Skeletal muscle tissue (tissue), 4 donors: ENCODE measurements around the gene EPHA2. TPM values are rescaled to one million over a fixed set of nuclear protein-coding genes. Genes with fewer than 3 reads are reported as not detected.

ENCODE experiments used
- H3K27ac ChIP-seq: one replicate; pipeline ENCODE4 v1.7.0; 2013; ENCODE audit warnings: mild to moderate bottlenecking, low read depth, low read length, inconsistent platforms
- H3K27me3 ChIP-seq, 3 donors: one replicate each; pipeline ENCODE4 v1.7.0; 2013; ENCODE audit warnings: low read length in 3 of 3; ENCODE audit not compliant: control insufficient read depth in 3 of 3, insufficient read depth in 3 of 3
- H3K36me3 ChIP-seq, 3 donors: one replicate each; pipeline ENCODE4 v1.7.0; 2013; ENCODE audit warnings: low read length in 3 of 3; ENCODE audit not compliant: control insufficient read depth in 3 of 3, insufficient read depth in 3 of 3
- H3K4me1 ChIP-seq, 3 donors: one replicate each; pipeline ENCODE4 v1.7.0; 2013; ENCODE audit warnings: low read length in 3 of 3, mild to moderate bottlenecking in 3 of 3; ENCODE audit not compliant: control insufficient read depth in 3 of 3, insufficient read depth in 3 of 3
- H3K4me3 ChIP-seq, 3 donors: one replicate each; pipeline ENCODE4 v1.7.0; 2013; ENCODE audit warnings: low read length in 3 of 3
- H3K9ac ChIP-seq, 3 donors: one replicate each; pipeline ENCODE4 v1.7.0; 2013; ENCODE audit warnings: low read length in 3 of 3, mild to moderate bottlenecking in 3 of 3, moderate library complexity in 2 of 3, low read depth in 1 of 3
- H3K9me3 ChIP-seq, 3 donors: one replicate each; pipeline ENCODE4 v1.7.0; 2013; ENCODE audit warnings: low read length in 3 of 3; ENCODE audit not compliant: control insufficient read depth in 3 of 3
- total RNA-seq: library from RNA; depleted of rRNA; stranded (reverse); fragments of >200 nt; gene quantifications from one replicate; pipeline ENCODE4 v1.2.3, GENCODE V29; 2014
- donor health status: Osteomylitis.

The EPHA2 gene
- total RNA-seq, 1 donor from 2014 or later, result 5.2 TPM

DNA sequence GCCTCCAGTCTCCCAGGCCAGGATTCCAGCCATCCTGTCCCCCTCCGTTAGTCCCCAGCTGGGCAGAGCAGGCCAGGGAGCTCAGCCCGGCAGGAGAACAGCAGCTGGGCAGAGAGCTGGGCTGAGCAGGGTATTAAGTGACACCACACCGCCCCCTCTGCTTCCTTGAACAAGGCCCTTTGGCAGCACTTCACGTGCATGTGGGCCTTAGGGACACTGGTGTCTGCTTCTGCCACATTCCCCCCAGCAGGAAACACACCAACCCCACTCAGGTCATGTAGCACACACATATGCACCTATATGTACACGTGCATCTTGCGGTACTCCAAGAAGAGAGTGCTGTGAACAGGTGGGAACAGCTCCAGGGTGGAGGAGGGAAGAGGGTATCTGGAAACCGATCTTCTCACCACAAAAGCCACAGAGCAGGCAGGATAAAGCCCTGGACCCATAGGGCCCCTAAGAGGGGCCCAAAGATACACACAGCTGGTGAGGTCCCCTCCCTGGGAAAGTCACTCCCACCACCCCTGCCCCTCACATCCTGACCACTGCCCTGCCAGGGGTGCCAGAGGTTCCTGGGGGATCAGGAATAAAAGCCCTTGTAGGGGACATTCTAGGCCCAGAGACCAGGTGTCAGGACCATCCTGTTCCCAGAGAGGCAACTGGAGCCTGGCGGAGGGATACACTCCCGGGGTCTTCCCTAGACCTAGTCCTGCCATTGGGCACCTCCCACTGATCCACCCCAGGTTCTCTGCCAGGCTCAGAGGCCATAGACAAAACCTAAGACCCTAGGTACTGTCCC, 4.5 kb downstream of the EPHA2 start:
- Histone ChIP-seq H3K9me3 (no peaks in the 10 kb centered on the region), H3K36me3 (peaks cover 0 to 14% (median 11%) of the 10 kb centered on the region in 3 donors), H3K9ac (peak overlapping the region; percentile 32 to 60 (median 51)), H3K4me1 (peaks cover 54 to 65% (median 64%) of the 10 kb centered on the region in 3 donors), H3K27ac (peak overlapping the region; percentile 65), H3K27me3 (peaks cover 1 to 24% (median 18%) of the 10 kb centered on the region in 3 donors), H3K4me3 (peak overlapping the region in 2 of 3 donors; percentile 29 to 30)

DNA sequence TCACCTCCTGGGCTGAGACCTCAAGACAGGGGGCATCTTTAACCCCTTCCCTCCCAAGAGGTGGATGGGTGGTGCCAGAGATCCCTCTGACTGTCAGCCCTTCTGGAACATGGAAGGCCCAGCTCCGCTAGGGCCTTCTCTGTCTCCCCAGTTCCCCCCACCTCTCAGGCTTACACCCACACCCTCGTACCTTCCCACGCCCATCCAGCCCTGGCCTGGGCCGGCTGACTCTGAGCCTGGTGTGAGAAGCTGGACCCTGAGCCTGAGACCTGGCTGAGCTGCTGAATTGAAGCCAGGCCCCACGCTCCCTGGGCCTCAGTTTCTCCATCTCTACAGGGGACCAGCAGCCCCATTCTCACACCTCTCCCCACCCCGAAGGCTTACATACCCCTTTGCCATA, 5.4 kb downstream of the EPHA2 start:
- Histone ChIP-seq H3K4me1 (peaks cover 58 to 67% (median 67%) of the 10 kb centered on the region in 3 donors), H3K27me3 (peaks cover 10 to 32% (median 24%) of the 10 kb centered on the region in 3 donors), H3K4me3 (peak overlapping the region in 1 of 3 donors; percentile 30), H3K9me3 (no peaks in the 10 kb centered on the region), H3K36me3 (peaks cover 0 to 14% (median 11%) of the 10 kb centered on the region in 3 donors), H3K9ac (peak overlapping the region in 1 of 3 donors; percentile 60), H3K27ac (peak overlapping the region; percentile 65)

DNA sequence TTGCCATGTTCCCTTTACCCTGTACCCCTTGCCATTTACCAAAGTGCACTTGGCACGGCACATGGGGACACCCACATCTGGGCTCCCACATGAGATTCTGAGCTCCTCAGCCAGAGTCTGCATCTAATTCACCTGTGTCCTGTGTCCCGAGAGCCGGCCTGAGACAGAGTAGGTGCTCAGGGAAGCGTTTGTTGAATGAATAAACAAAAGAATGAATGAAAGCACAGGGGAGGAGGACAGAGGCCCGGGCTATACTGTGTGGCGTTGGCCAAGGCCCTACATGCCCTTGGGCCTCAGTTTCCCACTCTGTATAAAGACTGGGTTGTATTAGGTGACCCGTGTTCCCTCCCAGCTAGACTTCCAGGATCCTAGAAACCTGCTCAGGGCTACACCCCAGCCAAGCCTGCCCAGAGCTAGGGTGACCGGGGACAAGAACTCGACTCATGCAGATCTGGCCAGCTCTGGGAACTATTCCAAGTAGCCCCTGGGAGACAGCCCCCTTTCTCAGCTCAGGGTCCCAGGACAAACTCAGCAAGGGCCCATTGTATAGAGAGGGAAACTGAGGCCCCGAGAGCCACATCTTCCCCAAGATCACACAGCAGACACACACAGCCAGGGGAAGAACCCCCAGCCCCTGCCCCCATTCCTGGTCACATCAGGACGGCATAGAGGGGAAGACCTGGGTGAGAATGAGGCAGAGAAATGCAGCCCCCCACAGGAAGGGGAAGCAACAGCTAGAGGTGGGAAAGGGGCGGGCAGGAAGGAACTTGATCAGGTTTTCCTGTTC, 6.0 kb downstream of the EPHA2 start:
- no peak overlapping the region for H3K4me3 ChIP-seq
- H3K36me3 ChIP-seq, result peaks cover 0 to 14% (median 11%) of the 10 kb centered on the region in 3 donors
- H3K4me1 ChIP-seq, result peaks cover 58 to 71% (median 68%) of the 10 kb centered on the region in 3 donors
- H3K9me3 ChIP-seq, result no peaks in the 10 kb centered on the region
- H3K27me3 ChIP-seq, result peaks cover 16 to 38% (median 29%) of the 10 kb centered on the region in 3 donors
- H3K27ac ChIP-seq, result no peak overlapping the region
- H3K9ac ChIP-seq, result peak overlapping the region in 1 of 3 donors; percentile 60

DNA sequence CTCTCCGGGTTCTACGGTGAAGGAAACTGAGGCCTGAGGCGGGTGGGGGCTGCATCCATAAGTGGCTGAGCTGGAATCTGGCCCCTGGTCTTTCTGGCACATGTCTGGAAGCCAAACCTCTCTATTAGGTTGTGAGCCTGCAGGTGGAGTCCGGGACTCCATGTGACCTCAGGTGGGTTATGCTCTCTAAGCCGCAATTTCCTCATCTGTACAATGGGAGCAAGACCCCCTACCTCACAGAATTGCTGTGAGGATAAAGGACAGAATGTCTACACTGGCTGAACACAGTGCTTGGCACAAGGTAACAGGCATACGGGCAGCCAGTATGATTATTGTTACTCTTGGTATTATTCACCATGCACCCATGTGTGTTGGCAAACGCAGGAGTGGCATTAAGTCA, 6.7 kb downstream of the EPHA2 start:
- H3K4me1 ChIP-seq, result peaks cover 62 to 73% (median 69%) of the 10 kb centered on the region in 3 donors
- peaks cover 0 to 14% (median 11%) of the 10 kb centered on the region in 3 donors for H3K36me3 ChIP-seq
- no peaks in the 10 kb centered on the region for H3K9me3 ChIP-seq

DNA sequence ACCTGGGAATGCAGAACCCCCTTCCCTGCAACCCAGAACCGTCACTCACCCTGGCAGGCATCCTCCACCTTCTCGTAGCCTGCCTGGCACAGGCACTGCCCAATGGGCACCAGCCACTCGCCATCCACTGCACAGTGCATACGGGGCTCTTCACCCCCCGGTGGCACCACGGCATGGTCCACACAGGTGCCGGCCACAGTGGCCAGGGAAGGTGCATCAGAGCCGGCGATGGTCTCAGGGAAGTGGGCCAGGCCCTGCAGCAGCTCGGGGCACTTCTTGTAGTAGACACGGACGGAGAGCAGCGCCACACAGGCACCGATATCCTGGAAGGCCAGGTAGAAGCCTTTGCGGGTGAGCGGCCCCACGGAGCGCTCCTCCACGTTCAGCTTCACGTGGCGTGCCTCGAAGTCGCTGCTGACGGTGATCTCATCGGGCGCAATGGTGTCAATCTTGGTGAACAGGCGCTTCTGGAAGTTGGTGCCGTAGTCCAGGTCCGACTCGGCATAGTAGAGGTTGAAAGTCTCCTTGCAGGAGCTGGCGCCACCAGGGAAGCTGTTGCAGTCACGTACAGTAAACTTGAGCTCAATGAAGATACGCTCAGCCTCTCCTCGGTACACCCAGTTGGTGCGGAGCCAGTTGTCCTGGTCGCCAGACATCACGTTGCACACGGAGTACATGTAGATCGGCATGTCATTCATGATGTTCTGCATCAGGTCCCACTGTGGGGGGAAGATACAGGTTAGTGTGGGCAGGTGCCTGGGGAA, 7.4 kb downstream of the EPHA2 start:
- Histone ChIP-seq H3K4me3 (no peak overlapping the region), H3K36me3 (peaks cover 0 to 14% (median 12%) of the 10 kb centered on the region in 3 donors), H3K4me1 (peaks cover 62 to 73% (median 67%) of the 10 kb centered on the region in 3 donors), H3K27me3 (peaks cover 16 to 45% (median 32%) of the 10 kb centered on the region in 3 donors), H3K9ac (peak overlapping the region in 1 of 3 donors; percentile 8), H3K9me3 (no peaks in the 10 kb centered on the region), H3K27ac (no peak overlapping the region)

More for the DNA sequence above, 6.7 kb downstream of the EPHA2 start:
- no peak overlapping the region for H3K4me3 ChIP-seq
- no peak overlapping the region for H3K27ac ChIP-seq
- no peak overlapping the region for H3K9ac ChIP-seq
- peaks cover 16 to 43% (median 36%) of the 10 kb centered on the region in 3 donors for H3K27me3 ChIP-seq

DNA sequence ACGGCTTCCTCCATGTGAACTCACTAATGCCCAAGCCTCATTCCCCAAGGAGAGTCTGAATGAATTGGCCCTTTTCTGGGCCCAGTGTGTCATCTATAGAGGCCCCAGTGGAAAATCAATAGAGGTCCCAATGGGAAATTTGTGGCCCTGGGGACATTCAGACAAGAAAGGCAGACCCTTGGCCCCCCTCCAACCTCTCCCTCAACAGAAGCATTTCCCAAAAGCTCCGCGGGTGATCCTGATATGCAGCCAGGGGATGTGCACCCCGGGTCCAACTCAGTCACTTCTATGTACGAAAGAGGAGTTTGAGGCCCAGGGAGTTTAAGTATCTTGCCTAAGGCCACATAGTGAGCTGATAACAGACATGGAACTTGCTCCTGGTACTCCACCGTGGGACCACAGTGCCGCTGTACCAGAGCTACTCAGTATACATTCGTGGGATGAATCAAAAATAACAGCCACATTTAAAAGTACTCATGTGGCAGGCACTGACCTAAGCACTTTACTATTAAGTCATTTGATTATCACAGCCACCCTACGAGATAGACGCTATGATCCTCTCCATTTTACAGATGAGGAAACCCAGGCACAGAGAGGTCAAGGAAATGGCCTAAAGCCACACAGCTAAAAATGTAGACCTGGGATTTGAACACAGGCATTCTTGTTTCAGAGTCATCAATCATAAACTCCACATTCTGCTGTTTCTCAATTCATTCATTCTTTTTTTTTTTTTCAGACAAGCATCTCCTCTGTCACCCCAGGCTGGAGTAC, 8.5 kb downstream of the EPHA2 start:
- peak overlapping the region in 1 of 3 donors; percentile 36 for H3K9ac ChIP-seq
- no peaks in the 10 kb centered on the region for H3K9me3 ChIP-seq
- H3K36me3 ChIP-seq, result peaks cover 0 to 16% (median 14%) of the 10 kb centered on the region in 3 donors
- H3K27ac ChIP-seq, result peak overlapping the region; percentile 75
- peaks cover 63 to 74% (median 66%) of the 10 kb centered on the region in 3 donors for H3K4me1 ChIP-seq
- peaks cover 16 to 45% (median 30%) of the 10 kb centered on the region in 3 donors for H3K27me3 ChIP-seq
- no peak overlapping the region for H3K4me3 ChIP-seq

DNA sequence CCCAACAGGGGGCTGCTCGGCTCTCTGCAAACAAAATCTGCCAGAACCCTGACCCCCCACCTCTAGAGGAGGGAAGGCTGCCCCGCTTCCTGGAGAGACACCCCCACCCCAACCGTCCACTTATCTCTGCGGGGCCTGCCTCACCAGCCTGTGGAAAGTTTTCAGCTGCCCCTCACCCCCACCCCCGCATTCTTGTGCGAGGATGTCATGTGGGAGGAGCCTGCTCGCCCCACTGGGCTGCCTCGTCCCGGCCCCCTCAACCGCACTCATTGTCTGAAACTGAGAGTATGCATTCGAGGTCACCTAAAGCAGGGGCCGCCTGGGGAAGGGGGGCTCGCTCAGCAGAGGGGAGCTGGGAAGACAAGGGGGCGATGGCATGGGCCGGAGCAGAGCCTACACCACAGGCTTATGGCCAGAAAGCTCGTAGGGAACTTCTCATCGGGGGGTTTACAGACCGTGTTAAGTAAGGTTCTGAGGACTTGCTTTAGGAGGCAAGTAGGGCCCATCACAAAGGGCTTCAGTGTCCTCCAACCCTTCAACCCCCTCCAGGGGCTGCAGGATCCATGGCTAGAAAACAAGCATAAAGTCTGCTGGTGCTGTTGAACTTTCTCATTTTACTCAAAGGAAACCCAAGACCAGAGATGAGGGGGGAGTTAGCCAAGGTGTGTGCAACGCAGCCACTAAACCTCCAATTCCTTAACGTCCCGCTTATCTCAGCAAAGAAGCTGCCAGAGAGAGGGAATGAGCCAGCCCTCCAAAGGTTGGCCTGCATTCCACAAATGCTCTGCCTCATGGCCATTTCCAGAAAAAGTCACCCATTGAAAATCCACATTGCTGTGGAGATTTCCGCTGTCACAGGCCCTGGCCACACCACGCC, 9.4 kb downstream of the EPHA2 start:
- Histone ChIP-seq H3K9ac (peak overlapping the region; percentile 42 to 70 (median 68)), H3K4me3 (peak overlapping the region; percentile 19 to 54 (median 31)), H3K4me1 (peaks cover 63 to 76% (median 66%) of the 10 kb centered on the region in 3 donors), H3K27me3 (peaks cover 16 to 45% (median 23%) of the 10 kb centered on the region in 3 donors), H3K27ac (peak overlapping the region; percentile 75), H3K9me3 (no peaks in the 10 kb centered on the region), H3K36me3 (peaks cover 0 to 16% (median 14%) of the 10 kb centered on the region in 3 donors)

DNA sequence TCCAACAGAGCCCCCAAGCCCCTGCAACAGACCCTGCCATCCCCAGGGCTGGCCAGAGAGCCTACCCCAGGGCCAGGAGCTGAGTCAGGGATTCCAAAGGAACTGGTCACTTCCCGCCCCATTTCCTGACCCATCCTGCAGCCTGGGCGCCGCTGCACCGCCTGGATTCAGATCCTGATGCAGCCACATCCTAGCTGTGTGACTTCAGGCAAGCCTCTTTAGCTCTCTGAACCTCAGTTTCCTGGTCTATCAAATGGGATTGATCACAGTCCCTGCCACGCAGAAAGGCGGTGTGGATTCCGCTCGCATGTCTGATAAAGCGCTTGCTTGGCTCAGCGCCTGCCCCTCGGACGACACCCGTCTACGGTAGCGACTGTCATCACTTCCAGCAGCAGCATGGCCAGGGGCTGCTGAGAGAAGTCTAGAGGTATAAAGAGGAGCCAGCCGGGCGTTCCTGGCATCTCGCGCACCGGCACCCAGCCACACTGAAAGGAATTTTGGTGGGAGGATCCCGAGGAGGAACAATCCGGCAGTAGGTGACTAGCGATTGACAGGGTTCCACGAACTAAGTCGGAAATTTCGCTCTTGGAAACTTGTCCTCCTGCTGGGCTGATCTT, 10.1 kb downstream of the EPHA2 start:
- Histone ChIP-seq H3K27me3 (peaks cover 16 to 45% (median 20%) of the 10 kb centered on the region in 3 donors), H3K9ac (peak overlapping the region; percentile 42 to 70 (median 68)), H3K36me3 (peaks cover 0 to 16% (median 12%) of the 10 kb centered on the region in 3 donors), H3K4me1 (peaks cover 59 to 69% (median 61%) of the 10 kb centered on the region in 3 donors), H3K9me3 (no peaks in the 10 kb centered on the region), H3K4me3 (peak overlapping the region; percentile 45 to 69 (median 54)), H3K27ac (peak overlapping the region; percentile 75)
